Measurements from ENCODE around the gene SLC1A3. TPM values are rescaled to one million over a fixed set of nuclear protein-coding genes. Genes with fewer than 3 reads are reported as not detected.
"Not testable (repeated sequence)": the region's sequence is repeated elsewhere in the genome, so short reads cannot be mapped to it uniquely, and the experiment has no call there.

Gene SLC1A3
- total and polyA plus RNA-seq, 2 of the 4 experiments (the other 2 are of a cell fraction), result 0.27 to 1.3 TPM

- H2AK5ac ChIP-seq (ENCODE audit: low read depth, low read length), result no peak overlapping the region
- no peak overlapping the region for H2BK15ac ChIP-seq (ENCODE audit: low read depth, low read length)
- TF ChIP-seq POLR2A (IDR thresholded peaks at IDR 0.05; ENCODE audit: low read depth, low read length), result no peak
- no peak for TF ChIP-seq BHLHE40 (IDR thresholded peaks at IDR 0.05; ENCODE audit: low read depth, low read length)
- TF ChIP-seq FOS (IDR thresholded peaks at IDR 0.05; ENCODE audit: low read depth, low read length), result no peak
- TF ChIP-seq SMC3 (IDR thresholded peaks at IDR 0.05; ENCODE audit: low read depth, low read length), result no peak
- no peak for TF ChIP-seq RAD21 (IDR thresholded peaks at IDR 0.05; ENCODE audit: low read length)
- no peak for TF ChIP-seq MAZ (IDR thresholded peaks at IDR 0.05; ENCODE audit: borderline replicate concordance, low read depth, low read length)
- no peak for TF ChIP-seq NFE2L2 (IDR thresholded peaks at IDR 0.05; ENCODE audit: low read depth, low read length)
- TF ChIP-seq MAFK (IDR thresholded peaks at IDR 0.05; ENCODE audit: low read depth, low read length), result no peak
- no peak for TF ChIP-seq MXI1 (IDR thresholded peaks at IDR 0.05; ENCODE audit: borderline replicate concordance, low read depth, low read length)
- no peak for TF ChIP-seq CEBPB (IDR thresholded peaks at IDR 0.05; ENCODE audit: low read depth, low read length)
- no peak for TF ChIP-seq RCOR1 (IDR thresholded peaks at IDR 0.05; ENCODE audit: insufficient replicate concordance, low read length)
- no peak for TF ChIP-seq RFX5 (IDR thresholded peaks at IDR 0.05; ENCODE audit: low read depth, low read length)
- H3K23ac ChIP-seq (ENCODE audit: low read depth, low read length), result no peak overlapping the region
- DNase-seq (no peak), ATAC-seq (ENCODE audit: low read depth) (no peak)
- dilution Hi-C loops (cut with HindIII; ENCODE audit: low sequenced_read_pairs, unreplicated experiment) (no loop called here), intact Hi-C loops (cut with micrococcal nuclease) (no loop called here), in situ Hi-C loops (cut with MboI; ENCODE audit: low sequenced_read_pairs) (no loop called here)
- no peaks in the 10 kb centered on the region for H4K20me1 ChIP-seq (ENCODE audit: insufficient read depth, low read length)
- no peak overlapping the region for H3K4ac ChIP-seq (ENCODE audit: low read depth, low read length)
- WGBS, 2 experiments (ENCODE audit: extremely low coverage in 2 of 2, insufficient read length in 1 of 2), result 80% methylated on average over 1 of the region's 2 CpGs; no CpG with 5 or more reads in 1 of the 2 experiments
- no peak overlapping the region for H3K27ac ChIP-seq (ENCODE audit: insufficient read depth, low read length)
- POLR2A ChIA-PET (ENCODE audit: unreplicated experiment), result no interaction called here
- H3K4me1 ChIP-seq (ENCODE audit: control insufficient read depth, insufficient read depth, low read length), result peaks cover 3% of the 10 kb centered on the region; the same call in 1 of the 2 replicates
- no peak overlapping the region for H3K14ac ChIP-seq (replicated peaks; ENCODE audit: low read depth, low read length)
- H2AK9ac ChIP-seq (replicated peaks; ENCODE audit: low read depth, low read length, poor library complexity), result no peak overlapping the region
- H2BK5ac ChIP-seq (ENCODE audit: low read depth, low read length, poor library complexity, severe bottlenecking), result no peak overlapping the region
- no TSS peak for BruUV-seq (replicated peaks)
- no peak overlapping the region for H3K9ac ChIP-seq (ENCODE audit: low read depth, low read length)
- peaks cover 5% of the 10 kb centered on the region; the same call in 1 of the 2 replicates for H3K9me1 ChIP-seq (ENCODE audit: insufficient read depth, low read length)
- no peak overlapping the region for H4K5ac ChIP-seq (ENCODE audit: low read depth, low read length)
- H3K4me2 ChIP-seq (ENCODE audit: low read depth, low read length), result no peak overlapping the region
- H3K18ac ChIP-seq (ENCODE audit: low read depth, low read length), result no peak overlapping the region
- H3K79me1 ChIP-seq (ENCODE audit: low read depth in 1 of 2, low read length in 2 of 2), result no peaks in the 10 kb centered on the region
- no peak overlapping the region for H4K8ac ChIP-seq (ENCODE audit: low read depth in 2 of 2, low read length in 2 of 2)
- no peaks in the 10 kb centered on the region for H3K9me3 ChIP-seq (ENCODE audit: control insufficient read depth, insufficient read depth, low read length)
- no peak overlapping the region for H4K91ac ChIP-seq (ENCODE audit: insufficient read depth, low read depth, low read length)
- no peak overlapping the region for H3K4me3 ChIP-seq (ENCODE audit: insufficient read depth, low read depth, low read length)
- no peak overlapping the region for H2AFZ ChIP-seq (replicated peaks; ENCODE audit: low read length, poor library complexity)
- H2BK120ac ChIP-seq (ENCODE audit: low read depth, low read length), result no peak overlapping the region
- H3K56ac ChIP-seq (ENCODE audit: extremely low read depth, insufficient read depth, low read length), result no peak overlapping the region
- CTCF ChIA-PET, result no interaction called here
- peaks cover 2% of the 10 kb centered on the region for H3K27me3 ChIP-seq (ENCODE audit: control insufficient read depth, insufficient read depth, low read length)
- H3K36me3 ChIP-seq (ENCODE audit: control insufficient read depth, insufficient read depth, low read length), result no peaks in the 10 kb centered on the region
- H2BK20ac ChIP-seq (ENCODE audit: low read depth, low read length), result no peak overlapping the region
Measured at GRCh38 chr5:36576721-36577120, 29.7 kb upstream of the SLC1A3 start.

GRCh38 chr5:36579858-36580257, 26.5 kb upstream of the SLC1A3 start:
- H3K4me3 ChIP-seq (ENCODE audit: insufficient read depth, low read depth, low read length); intact Hi-C loops (cut with micrococcal nuclease); H3K4me2 ChIP-seq (ENCODE audit: low read depth, low read length); dilution Hi-C loops (cut with HindIII; ENCODE audit: low sequenced_read_pairs, unreplicated experiment); H2BK5ac ChIP-seq (ENCODE audit: low read depth, low read length, poor library complexity, severe bottlenecking); POLR2A ChIA-PET (ENCODE audit: unreplicated experiment); H3K27ac ChIP-seq (ENCODE audit: insufficient read depth, low read length); H4K8ac ChIP-seq (ENCODE audit: low read depth in 2 of 2, low read length in 2 of 2); H2BK15ac ChIP-seq (ENCODE audit: low read depth, low read length); H2AK5ac ChIP-seq (ENCODE audit: low read depth, low read length); H3K23ac ChIP-seq (ENCODE audit: low read depth, low read length); H3K9me1 ChIP-seq (ENCODE audit: insufficient read depth, low read length); H3K4me1 ChIP-seq (ENCODE audit: control insufficient read depth, insufficient read depth, low read length); H3K18ac ChIP-seq (ENCODE audit: low read depth, low read length); H4K5ac ChIP-seq (ENCODE audit: low read depth, low read length); H2BK120ac ChIP-seq (ENCODE audit: low read depth, low read length); H3K14ac ChIP-seq (replicated peaks; ENCODE audit: low read depth, low read length); H3K56ac ChIP-seq (ENCODE audit: extremely low read depth, insufficient read depth, low read length); H3K4ac ChIP-seq (ENCODE audit: low read depth, low read length); DNase-seq; H2AK9ac ChIP-seq (replicated peaks; ENCODE audit: low read depth, low read length, poor library complexity); ATAC-seq (ENCODE audit: low read depth); H4K20me1 ChIP-seq (ENCODE audit: insufficient read depth, low read length); BruUV-seq (replicated peaks); H3K27me3 ChIP-seq (ENCODE audit: control insufficient read depth, insufficient read depth, low read length); H3K9me3 ChIP-seq (ENCODE audit: control insufficient read depth, insufficient read depth, low read length); H4K91ac ChIP-seq (ENCODE audit: insufficient read depth, low read depth, low read length); H2BK20ac ChIP-seq (ENCODE audit: low read depth, low read length); H2AFZ ChIP-seq (replicated peaks; ENCODE audit: low read length, poor library complexity); in situ Hi-C loops (cut with MboI; ENCODE audit: low sequenced_read_pairs); H3K79me1 ChIP-seq (ENCODE audit: low read depth in 1 of 2, low read length in 2 of 2); H3K9ac ChIP-seq (ENCODE audit: low read depth, low read length); H3K36me3 ChIP-seq (ENCODE audit: control insufficient read depth, insufficient read depth, low read length): not testable (repeated sequence)
- CTCF ChIA-PET, result interaction anchor here (0.7 kb wide), 1 partner anchor 88 kb away, joined by 3 read pairs; no protein-coding TSS in a partner anchor
